22Rv1 (cell line): Measurements from ENCODE around the gene TAF6.

Experiments used
- ZFX ChIP-seq: fragments of 450-650 bp; IDR thresholded peaks from 2 replicates; pipeline ENCODE4 v1.6.1; 2017; ENCODE audit warnings: antibody characterized with exemption, borderline replicate concordance
- TF ChIP-seq, protein P1 (sequence below): fragments of 450-650 bp; IDR thresholded peaks from 2 replicates; pipeline ENCODE4 v1.5.1; 2017; ENCODE audit warnings: mild to moderate bottlenecking

DNA sequence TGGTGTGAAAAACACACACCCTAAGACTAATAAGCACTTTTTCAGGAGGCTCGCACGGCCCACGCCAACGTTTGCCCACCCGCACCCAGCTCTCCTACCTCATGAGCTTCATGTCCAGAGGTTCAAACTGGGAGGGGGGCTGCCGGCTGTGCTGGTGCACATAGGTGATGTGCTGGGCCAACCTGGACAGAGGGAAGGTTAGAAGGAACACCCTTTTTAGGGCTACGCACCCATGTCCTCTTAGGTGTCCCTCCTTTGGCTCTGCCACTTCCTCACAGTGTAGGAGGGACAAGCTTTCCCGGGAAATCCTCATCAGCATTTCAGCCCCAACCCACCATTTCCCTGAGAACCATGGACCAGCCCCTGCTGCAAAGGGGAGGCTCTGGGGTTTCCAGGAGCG lies 23.9 kb downstream of the TAF6 start:
- TF ChIP-seq, protein P1, sequence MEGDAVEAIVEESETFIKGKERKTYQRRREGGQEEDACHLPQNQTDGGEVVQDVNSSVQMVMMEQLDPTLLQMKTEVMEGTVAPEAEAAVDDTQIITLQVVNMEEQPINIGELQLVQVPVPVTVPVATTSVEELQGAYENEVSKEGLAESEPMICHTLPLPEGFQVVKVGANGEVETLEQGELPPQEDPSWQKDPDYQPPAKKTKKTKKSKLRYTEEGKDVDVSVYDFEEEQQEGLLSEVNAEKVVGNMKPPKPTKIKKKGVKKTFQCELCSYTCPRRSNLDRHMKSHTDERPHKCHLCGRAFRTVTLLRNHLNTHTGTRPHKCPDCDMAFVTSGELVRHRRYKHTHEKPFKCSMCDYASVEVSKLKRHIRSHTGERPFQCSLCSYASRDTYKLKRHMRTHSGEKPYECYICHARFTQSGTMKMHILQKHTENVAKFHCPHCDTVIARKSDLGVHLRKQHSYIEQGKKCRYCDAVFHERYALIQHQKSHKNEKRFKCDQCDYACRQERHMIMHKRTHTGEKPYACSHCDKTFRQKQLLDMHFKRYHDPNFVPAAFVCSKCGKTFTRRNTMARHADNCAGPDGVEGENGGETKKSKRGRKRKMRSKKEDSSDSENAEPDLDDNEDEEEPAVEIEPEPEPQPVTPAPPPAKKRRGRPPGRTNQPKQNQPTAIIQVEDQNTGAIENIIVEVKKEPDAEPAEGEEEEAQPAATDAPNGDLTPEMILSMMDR = no peak
- no peak for TF ChIP-seq ZFX
